Measurements from ENCODE around the gene UBE3A.

- no peak for TF ChIP-seq TAF1 (IDR thresholded peaks at IDR 0.05; ENCODE audit: borderline replicate concordance, insufficient read depth, low read length)
- TF ChIP-seq POLR2AphosphoS5 (IDR thresholded peaks at IDR 0.05; ENCODE audit: low read depth, low read length), result no peak
- no peak for TF ChIP-seq FOXP2 (optimal IDR thresholded peaks at IDR 0.05; ENCODE audit: borderline replicate concordance, extremely low read depth, extremely low read length, insufficient read depth)
Observed at GRCh38 chr15:25408929-25409328, 29.9 kb downstream of the UBE3A start.

Measured in PFSK-1 (cell line).